ENCODE measurements around the gene IGF1R. TPM values are rescaled to one million over a fixed set of nuclear protein-coding genes. Genes with fewer than 3 reads are reported as not detected.

IGF1R gene
- total RNA-seq, 1 donor from 2014 or later = 23.5 TPM

DNA sequence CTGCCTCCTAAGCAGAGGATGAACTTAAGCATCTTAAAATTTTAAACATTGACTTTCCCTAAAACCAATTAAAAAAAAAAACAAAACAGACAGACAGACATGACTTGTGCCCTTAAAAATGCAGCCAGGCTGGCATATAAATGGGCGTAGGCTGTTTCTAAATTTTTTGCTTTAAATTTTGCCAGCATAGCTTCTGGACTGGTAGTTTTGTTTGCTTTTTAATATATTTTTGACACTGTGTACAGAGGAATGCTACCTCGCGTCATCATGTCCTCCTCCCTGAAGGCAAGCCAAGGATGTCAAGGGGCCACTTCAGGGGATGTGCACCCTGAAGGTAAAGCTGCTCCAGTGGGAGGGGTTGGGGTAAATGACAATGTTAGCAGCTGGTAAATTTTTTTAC, 224.4 kb downstream of the IGF1R start:
- peaks cover 41% of the 10 kb centered on the region for H3K4me1 ChIP-seq
- TF ChIP-seq, protein P1, sequence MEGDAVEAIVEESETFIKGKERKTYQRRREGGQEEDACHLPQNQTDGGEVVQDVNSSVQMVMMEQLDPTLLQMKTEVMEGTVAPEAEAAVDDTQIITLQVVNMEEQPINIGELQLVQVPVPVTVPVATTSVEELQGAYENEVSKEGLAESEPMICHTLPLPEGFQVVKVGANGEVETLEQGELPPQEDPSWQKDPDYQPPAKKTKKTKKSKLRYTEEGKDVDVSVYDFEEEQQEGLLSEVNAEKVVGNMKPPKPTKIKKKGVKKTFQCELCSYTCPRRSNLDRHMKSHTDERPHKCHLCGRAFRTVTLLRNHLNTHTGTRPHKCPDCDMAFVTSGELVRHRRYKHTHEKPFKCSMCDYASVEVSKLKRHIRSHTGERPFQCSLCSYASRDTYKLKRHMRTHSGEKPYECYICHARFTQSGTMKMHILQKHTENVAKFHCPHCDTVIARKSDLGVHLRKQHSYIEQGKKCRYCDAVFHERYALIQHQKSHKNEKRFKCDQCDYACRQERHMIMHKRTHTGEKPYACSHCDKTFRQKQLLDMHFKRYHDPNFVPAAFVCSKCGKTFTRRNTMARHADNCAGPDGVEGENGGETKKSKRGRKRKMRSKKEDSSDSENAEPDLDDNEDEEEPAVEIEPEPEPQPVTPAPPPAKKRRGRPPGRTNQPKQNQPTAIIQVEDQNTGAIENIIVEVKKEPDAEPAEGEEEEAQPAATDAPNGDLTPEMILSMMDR (IDR thresholded peaks at IDR 0.05) = no peak
- TF ChIP-seq EZH2 (IDR thresholded peaks at IDR 0.05) = no peak
- TF ChIP-seq EZH2phosphoT487 (IDR thresholded peaks at IDR 0.05) = no peak
- no peaks in the 10 kb centered on the region for H3K27me3 ChIP-seq
- H3K79me2 ChIP-seq (ENCODE audit: low read depth) = peaks cover 98% of the 10 kb centered on the region
- peak overlapping the region; percentile 65 for H3K4me2 ChIP-seq
- Mint-ChIP-seq H3K4me1 (peaks cover 53% of the 10 kb centered on the region), H3K9me3 (peaks cover 2% of the 10 kb centered on the region), H3K27ac (no peak overlapping the region), H3K36me3 (peaks cover 7% of the 10 kb centered on the region), H3K27me3 (ENCODE audit: insufficient read depth, low read depth) (no peaks in the 10 kb centered on the region), H3K4me3 (no peak overlapping the region)
- no peak for DNase-seq (ENCODE audit: low spot score)
- no peak overlapping the region for H3K9ac ChIP-seq
- H4K20me1 ChIP-seq (ENCODE audit: low read depth) = peaks cover 65% of the 10 kb centered on the region
- H3K36me3 ChIP-seq = no peaks in the 10 kb centered on the region
- peaks cover 16% of the 10 kb centered on the region for H3F3A ChIP-seq (ENCODE audit: low read depth)
- no peak overlapping the region for H2AFZ ChIP-seq (replicated peaks)
- H3K27ac ChIP-seq = no peak overlapping the region
- H3K9me3 ChIP-seq (ENCODE audit: low read depth) = no peaks in the 10 kb centered on the region
- H3K4me3 ChIP-seq = no peak overlapping the region

DNA sequence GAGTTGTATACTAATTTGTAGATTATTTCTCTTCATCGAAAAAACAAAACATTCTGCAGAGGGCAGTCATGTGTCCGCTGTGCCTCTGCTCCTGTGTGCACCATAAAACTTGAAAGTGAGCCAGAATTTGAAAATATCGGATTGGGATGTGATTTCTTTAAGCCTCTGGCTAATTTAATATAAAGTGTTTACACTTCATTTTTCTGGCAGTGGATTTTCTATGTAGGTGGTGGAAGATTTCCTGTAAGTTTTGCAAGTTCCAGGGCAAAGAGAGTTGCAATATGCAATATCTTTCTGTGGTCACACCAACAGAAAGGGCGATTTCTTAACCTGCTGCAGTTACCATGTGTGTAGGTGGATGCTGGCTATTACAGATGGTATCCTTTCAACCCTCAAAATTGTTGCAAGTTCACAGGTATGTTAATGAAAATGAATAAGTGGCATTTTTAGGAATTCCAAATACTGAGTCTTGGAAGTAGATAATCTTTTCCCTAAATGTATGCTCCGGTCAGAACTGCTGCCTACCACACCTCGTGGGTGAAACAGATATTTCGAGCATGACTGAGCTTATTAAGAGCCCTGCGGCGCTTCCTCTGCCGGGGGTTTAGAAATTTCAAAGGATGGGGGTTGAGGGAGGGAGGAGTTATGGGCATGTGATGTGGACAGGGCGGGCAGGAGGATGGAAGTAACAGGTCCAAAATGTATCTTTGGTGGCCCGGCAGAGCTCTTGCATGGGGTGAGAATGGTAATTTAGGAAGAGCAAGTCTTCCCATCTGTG, 225.3 kb downstream of the IGF1R start:
- peak overlapping the region; percentile 24 for H3K4me3 ChIP-seq
- no peaks in the 10 kb centered on the region for H3K27me3 Mint-ChIP-seq (ENCODE audit: insufficient read depth, low read depth)
- no peak overlapping the region for H3K27ac ChIP-seq
- H3K79me2 ChIP-seq (ENCODE audit: low read depth) = peaks cover 97% of the 10 kb centered on the region
- H2AFZ ChIP-seq (replicated peaks) = no peak overlapping the region
- TF ChIP-seq, protein P1 (IDR thresholded peaks at IDR 0.05) = no peak
- TF ChIP-seq EZH2phosphoT487 (IDR thresholded peaks at IDR 0.05) (no peak), EZH2 (IDR thresholded peaks at IDR 0.05) (no peak)
- H3F3A ChIP-seq (ENCODE audit: low read depth) = peaks cover 16% of the 10 kb centered on the region
- peak overlapping the region; percentile 65 for H3K4me2 ChIP-seq
- H3K4me1 Mint-ChIP-seq = peaks cover 53% of the 10 kb centered on the region
- peak; percentile 78 for DNase-seq (ENCODE audit: low spot score)
- peaks cover 2% of the 10 kb centered on the region for H3K9me3 Mint-ChIP-seq
- no peak overlapping the region for H3K9ac ChIP-seq
- H3K27ac Mint-ChIP-seq = peak overlapping the region; percentile 36
- peaks cover 7% of the 10 kb centered on the region for H3K36me3 Mint-ChIP-seq
- no peaks in the 10 kb centered on the region for H3K36me3 ChIP-seq
- peak overlapping the region; percentile 65 for H3K4me3 Mint-ChIP-seq
- peaks cover 69% of the 10 kb centered on the region for H4K20me1 ChIP-seq (ENCODE audit: low read depth)
- peaks cover 41% of the 10 kb centered on the region for H3K4me1 ChIP-seq
- no peaks in the 10 kb centered on the region for H3K9me3 ChIP-seq (ENCODE audit: low read depth)
- H3K27me3 ChIP-seq = no peaks in the 10 kb centered on the region

DNA sequence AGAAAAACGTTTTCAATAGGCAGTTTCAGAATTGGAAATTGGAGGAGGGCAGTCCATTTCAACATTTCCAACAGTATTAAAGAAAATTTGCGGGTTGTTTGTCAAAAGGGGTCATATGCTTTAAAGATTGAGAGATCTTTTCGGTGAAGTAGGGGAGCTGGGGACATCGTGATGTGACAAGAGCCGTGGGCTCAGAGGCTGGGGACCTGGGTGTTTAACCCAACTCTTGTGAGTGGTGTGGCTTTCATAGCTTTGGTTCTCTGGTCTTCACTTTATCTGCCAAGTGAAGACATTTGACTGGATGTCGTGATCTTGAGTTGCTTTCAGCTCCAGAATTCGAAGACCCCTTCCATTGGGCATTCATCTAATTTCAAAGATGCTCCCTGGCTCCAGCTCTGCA, 226.0 kb downstream of the IGF1R start:
- H3K9me3 ChIP-seq (ENCODE audit: low read depth) = no peaks in the 10 kb centered on the region
- H3K4me1 ChIP-seq = peaks cover 42% of the 10 kb centered on the region
- H3K36me3 ChIP-seq = no peaks in the 10 kb centered on the region
- peaks cover 57% of the 10 kb centered on the region for H3K4me1 Mint-ChIP-seq
- H3K79me2 ChIP-seq (ENCODE audit: low read depth) = peaks cover 97% of the 10 kb centered on the region
- DNase-seq (ENCODE audit: low spot score) = no peak
- H2AFZ ChIP-seq (replicated peaks) = no peak overlapping the region
- peaks cover 2% of the 10 kb centered on the region for H3K9me3 Mint-ChIP-seq
- peaks cover 16% of the 10 kb centered on the region for H3F3A ChIP-seq (ENCODE audit: low read depth)
- peaks cover 75% of the 10 kb centered on the region for H4K20me1 ChIP-seq (ENCODE audit: low read depth)
- peak overlapping the region; percentile 57 for H3K27ac ChIP-seq
- no peaks in the 10 kb centered on the region for H3K27me3 ChIP-seq
- peak overlapping the region; percentile 65 for H3K4me2 ChIP-seq
- H3K27ac Mint-ChIP-seq = peak overlapping the region; percentile 36
- TF ChIP-seq EZH2 (IDR thresholded peaks at IDR 0.05) (no peak), EZH2phosphoT487 (IDR thresholded peaks at IDR 0.05) (no peak)
- TF ChIP-seq, protein P1 (IDR thresholded peaks at IDR 0.05) = no peak
- peak overlapping the region; percentile 65 for H3K4me3 Mint-ChIP-seq
- peak overlapping the region; percentile 24 for H3K4me3 ChIP-seq
- no peaks in the 10 kb centered on the region for H3K27me3 Mint-ChIP-seq (ENCODE audit: insufficient read depth, low read depth)
- H3K36me3 Mint-ChIP-seq = peaks cover 7% of the 10 kb centered on the region
- no peak overlapping the region for H3K9ac ChIP-seq

Data from neural progenitor cell (in vitro differentiated cells).